ENCODE data around the gene CDC73. TPM values are rescaled to one million over a fixed set of nuclear protein-coding genes. Genes with fewer than 3 reads are reported as not detected.

The CDC73 gene
- polyA plus RNA-seq, 3 donors from 2014 or later: 64.6 to 107 (median 67.7) TPM

- DNase-seq: no peak
- H3K9me3 Mint-ChIP-seq: no peaks in the 10 kb centered on the region
- H3K27me3 Mint-ChIP-seq (ENCODE audit: low read depth in 3 of 3): no peaks in the 10 kb centered on the region
- no peak overlapping the region for H3K4me3 Mint-ChIP-seq
- H3K36me3 Mint-ChIP-seq: peaks cover 22 to 31% (median 23%) of the 10 kb centered on the region in 3 donors
- H3K27ac Mint-ChIP-seq: peak overlapping the region in 1 of 6 donors; percentile 28
- peaks cover 2 to 7% of the 10 kb centered on the region in 2 donors for H3K4me1 Mint-ChIP-seq
Observed at GRCh38 chr1:193234530-193234929, 112.7 kb downstream of the CDC73 start.

GRCh38 chr1:193237381-193237978 is 115.6 kb downstream of the CDC73 start:
- Mint-ChIP-seq H3K27me3 (ENCODE audit: low read depth in 3 of 3) (peaks cover 0 to 8% (median 2%) of the 10 kb centered on the region in 3 donors), H3K9me3 (no peaks in the 10 kb centered on the region), H3K36me3 (peaks cover 22 to 38% (median 33%) of the 10 kb centered on the region in 3 donors), H3K4me1 (peaks cover 29% of the 10 kb centered on the region in 2 donors), H3K4me3 (no peak overlapping the region), H3K27ac (no peak overlapping the region)
- DNase-seq: no peak

GRCh38 chr1:193240609-193241008 is 118.8 kb downstream of the CDC73 start:
- Mint-ChIP-seq H3K36me3 (peaks cover 18 to 33% (median 27%) of the 10 kb centered on the region in 3 donors), H3K4me1 (peaks cover 29 to 30% of the 10 kb centered on the region in 2 donors), H3K27me3 (ENCODE audit: low read depth in 3 of 3) (peaks cover 0 to 8% (median 2%) of the 10 kb centered on the region in 3 donors), H3K4me3 (peak overlapping the region; percentile 2 to 86 (median 63)), H3K27ac (peak overlapping the region in 2 of 6 donors; percentile 1 to 48), H3K9me3 (no peaks in the 10 kb centered on the region)
- DNase-seq: no peak

- Mint-ChIP-seq H3K4me1 (peaks cover 29 to 30% of the 10 kb centered on the region in 2 donors), H3K9me3 (no peaks in the 10 kb centered on the region), H3K27me3 (ENCODE audit: low read depth in 3 of 3) (peaks cover 0 to 8% (median 2%) of the 10 kb centered on the region in 3 donors), H3K36me3 (peaks cover 15 to 29% (median 24%) of the 10 kb centered on the region in 3 donors), H3K4me3 (peak overlapping the region in 4 of 5 donors; percentile 60 to 86 (median 70)), H3K27ac (peak overlapping the region; percentile 1 to 63 (median 38))
- peak in 2 of 3 donors; percentile 29 to 32 for DNase-seq
Observed at GRCh38 chr1:193241132-193241827, 119.4 kb downstream of the CDC73 start.

GRCh38 chr1:193242000-193242399 is 120.2 kb downstream of the CDC73 start:
- no peak for DNase-seq
- no peaks in the 10 kb centered on the region for H3K9me3 Mint-ChIP-seq
- H3K4me1 Mint-ChIP-seq: peaks cover 29 to 34% of the 10 kb centered on the region in 2 donors
- peaks cover 14 to 28% (median 24%) of the 10 kb centered on the region in 3 donors for H3K36me3 Mint-ChIP-seq
- H3K27ac Mint-ChIP-seq: peak overlapping the region in 1 of 6 donors; percentile 52
- peak overlapping the region in 3 of 5 donors; percentile 30 to 63 (median 38) for H3K4me3 Mint-ChIP-seq
- H3K27me3 Mint-ChIP-seq (ENCODE audit: low read depth in 3 of 3): peaks cover 0 to 8% (median 2%) of the 10 kb centered on the region in 3 donors

- H3K36me3 Mint-ChIP-seq: peaks cover 21 to 28% (median 26%) of the 10 kb centered on the region in 3 donors
- H3K4me1 Mint-ChIP-seq: peaks cover 2 to 9% of the 10 kb centered on the region in 2 donors
- no peak for DNase-seq
Observed at GRCh38 chr1:193249187-193249586, 127.4 kb downstream of the CDC73 start.

GRCh38 chr1:193251950-193252349 is 130.1 kb downstream of the CDC73 start:
- no peak for DNase-seq
- Mint-ChIP-seq H3K4me3 (no peak overlapping the region), H3K36me3 (peaks cover 21 to 28% (median 26%) of the 10 kb centered on the region in 3 donors), H3K9me3 (no peaks in the 10 kb centered on the region), H3K27ac (peak overlapping the region in 1 of 6 donors; percentile 10), H3K4me1 (peaks cover 2 to 6% of the 10 kb centered on the region in 2 donors), H3K27me3 (ENCODE audit: low read depth in 3 of 3) (peaks cover 0 to 2% (median 0%) of the 10 kb centered on the region in 3 donors)

More at GRCh38 chr1:193249187-193249586, 127.4 kb downstream of the CDC73 start:
- H3K9me3 Mint-ChIP-seq: no peaks in the 10 kb centered on the region
- no peak overlapping the region for H3K4me3 Mint-ChIP-seq
- H3K27me3 Mint-ChIP-seq (ENCODE audit: low read depth in 3 of 3): peaks cover 0 to 2% (median 0%) of the 10 kb centered on the region in 3 donors
- no peak overlapping the region for H3K27ac Mint-ChIP-seq

- H3K27me3 Mint-ChIP-seq (ENCODE audit: low read depth in 3 of 3): peaks cover 0 to 2% (median 0%) of the 10 kb centered on the region in 3 donors
- H3K4me3 Mint-ChIP-seq: no peak overlapping the region
Observed at GRCh38 chr1:193256019-193256418, 134.2 kb downstream of the CDC73 start.

GRCh38 chr1:193259636-193260035 is 137.8 kb downstream of the CDC73 start:
- Mint-ChIP-seq H3K9me3 (no peaks in the 10 kb centered on the region), H3K4me3 (no peak overlapping the region), H3K27me3 (ENCODE audit: low read depth in 3 of 3) (peaks cover 0 to 2% (median 0%) of the 10 kb centered on the region in 3 donors), H3K4me1 (peaks cover 7 to 9% of the 10 kb centered on the region in 2 donors), H3K36me3 (peaks cover 5 to 9% (median 7%) of the 10 kb centered on the region in 3 donors), H3K27ac (no peak overlapping the region)
- no peak for DNase-seq

More at GRCh38 chr1:193256019-193256418, 134.2 kb downstream of the CDC73 start:
- DNase-seq: no peak
- H3K4me1 Mint-ChIP-seq: no peaks in the 10 kb centered on the region
- peaks cover 5 to 12% (median 9%) of the 10 kb centered on the region in 3 donors for H3K36me3 Mint-ChIP-seq
- no peaks in the 10 kb centered on the region for H3K9me3 Mint-ChIP-seq
- H3K27ac Mint-ChIP-seq: no peak overlapping the region

- peaks cover 0 to 2% (median 0%) of the 10 kb centered on the region in 3 donors for H3K27me3 Mint-ChIP-seq (ENCODE audit: low read depth in 3 of 3)
- peaks cover 5 to 9% (median 5%) of the 10 kb centered on the region in 3 donors for H3K36me3 Mint-ChIP-seq
- H3K4me3 Mint-ChIP-seq: no peak overlapping the region
- H3K4me1 Mint-ChIP-seq: peaks cover 7 to 9% of the 10 kb centered on the region in 2 donors
- H3K9me3 Mint-ChIP-seq: no peaks in the 10 kb centered on the region
- H3K27ac Mint-ChIP-seq: no peak overlapping the region
- DNase-seq: no peak
Observed at GRCh38 chr1:193260056-193260745, 138.4 kb downstream of the CDC73 start.

GRCh38 chr1:193260896-193261295 is 139.1 kb downstream of the CDC73 start:
- no peak for DNase-seq
- H3K27ac Mint-ChIP-seq: peak overlapping the region in 2 of 6 donors; percentile 9 to 32
- H3K27me3 Mint-ChIP-seq (ENCODE audit: low read depth in 3 of 3): peaks cover 0 to 2% (median 0%) of the 10 kb centered on the region in 3 donors
- no peak overlapping the region for H3K4me3 Mint-ChIP-seq
- H3K4me1 Mint-ChIP-seq: peaks cover 7 to 13% of the 10 kb centered on the region in 2 donors
- peaks cover 8 to 15% (median 10%) of the 10 kb centered on the region in 3 donors for H3K36me3 Mint-ChIP-seq
- no peaks in the 10 kb centered on the region for H3K9me3 Mint-ChIP-seq

GRCh38 chr1:193262661-193263060 is 140.8 kb downstream of the CDC73 start:
- H3K4me1 Mint-ChIP-seq: peaks cover 7 to 14% of the 10 kb centered on the region in 2 donors
- peak overlapping the region in 3 of 6 donors; percentile 44 to 67 (median 53) for H3K27ac Mint-ChIP-seq
- DNase-seq: no peak
- H3K9me3 Mint-ChIP-seq: no peaks in the 10 kb centered on the region
- peaks cover 0 to 1% (median 0%) of the 10 kb centered on the region in 3 donors for H3K27me3 Mint-ChIP-seq (ENCODE audit: low read depth in 3 of 3)
- H3K4me3 Mint-ChIP-seq: no peak overlapping the region
- H3K36me3 Mint-ChIP-seq: peaks cover 6 to 11% (median 8%) of the 10 kb centered on the region in 3 donors

GRCh38 chr1:193264313-193265065 is 142.7 kb downstream of the CDC73 start:
- DNase-seq: no peak
- no peaks in the 10 kb centered on the region for H3K9me3 Mint-ChIP-seq
- no peak overlapping the region for H3K4me3 Mint-ChIP-seq
- peaks cover 7 to 14% of the 10 kb centered on the region in 2 donors for H3K4me1 Mint-ChIP-seq
- peaks cover 6 to 11% (median 8%) of the 10 kb centered on the region in 3 donors for H3K36me3 Mint-ChIP-seq
- H3K27me3 Mint-ChIP-seq (ENCODE audit: low read depth in 3 of 3): peaks cover 0 to 1% (median 0%) of the 10 kb centered on the region in 3 donors
- H3K27ac Mint-ChIP-seq: peak overlapping the region in 2 of 6 donors; percentile 26 to 35
